T-helper 1 cell (primary cell): ENCODE data around the gene EAPP.
"Not testable (repeated sequence)": the region's sequence is repeated elsewhere in the genome, so short reads cannot be mapped to it uniquely, and the experiment has no call there.

Experiments
- DNase-seq, 5 donors: peaks; one replicate each; pipeline ENCODE4 v3.0.0-alpha.2; 2012 to 2020
- total RNA-seq, 4 donors: gene quantifications; one replicate each; lab custom pipeline; 2026; lab: John Stamatoyannopoulos, UW

The EAPP gene
- 43.1 to 50.8 (median 48.1) reads per million in 4 donors for total RNA-seq

GRCh38 chr14:34539407-34540180, at the start of gene EAPP:
EAPP (minus strand) TSS chr14:34539701; CDS start chr14:34539628, 73 bp downstream.
- DNase-seq, result peak; percentile 91 to 96 (median 94)

- no peak for DNase-seq
Measured at GRCh38 chr14:34583525-34583924, 44.0 kb upstream of the EAPP start.

- DNase-seq, result no peak
Measured at GRCh38 chr14:34582117-34582680, 42.7 kb upstream of the EAPP start.

- no peak for DNase-seq
Measured at GRCh38 chr14:34580381-34580780, 40.9 kb upstream of the EAPP start.

GRCh38 chr14:34571771-34572170, 32.3 kb upstream of the EAPP start:
- DNase-seq, result no peak

- DNase-seq, result no peak
Measured at GRCh38 chr14:34569750-34570149, 30.2 kb upstream of the EAPP start.

GRCh38 chr14:34568803-34569202, 29.3 kb upstream of the EAPP start:
- DNase-seq, result no peak

GRCh38 chr14:34562776-34563150, 23.3 kb upstream of the EAPP start:
- no peak for DNase-seq

GRCh38 chr14:34562037-34562775, 22.7 kb upstream of the EAPP start:
- not testable (repeated sequence) for DNase-seq

GRCh38 chr14:34556498-34556829, 17.0 kb upstream of the EAPP start:
- DNase-seq, result not testable (repeated sequence)

- not testable (repeated sequence) for DNase-seq
Measured at GRCh38 chr14:34555583-34556497, 16.3 kb upstream of the EAPP start.

- peak in 1 of 5 donors; percentile 12 for DNase-seq
Measured at GRCh38 chr14:34554540-34555250, 15.2 kb upstream of the EAPP start.

GRCh38 chr14:34549276-34549966, 9.9 kb upstream of the EAPP start:
- DNase-seq, result not testable (repeated sequence)

GRCh38 chr14:34548472-34548981, 9.0 kb upstream of the EAPP start:
- DNase-seq, result peak in 1 of 5 donors; percentile 23

GRCh38 chr14:34547136-34547520, 7.6 kb upstream of the EAPP start:
- not testable (repeated sequence) for DNase-seq

- DNase-seq, result not testable (repeated sequence)
Measured at GRCh38 chr14:34546272-34547135, 7.0 kb upstream of the EAPP start.

GRCh38 chr14:34540181-34541059, 919 bp upstream of the EAPP start:
- DNase-seq, result not testable (repeated sequence)

GRCh38 chr14:34538871-34539406, 562 bp downstream of the EAPP start:
- no peak for DNase-seq

GRCh38 chr14:34538096-34538495, 1.4 kb downstream of the EAPP start:
- DNase-seq, result not testable (repeated sequence)
